Activated B cell treated with CpG ODN at 0.5 μM for 24 hours (primary cell): ENCODE measurements around the gene CDK19. TPM values are rescaled to one million over a fixed set of nuclear protein-coding genes. Genes with fewer than 3 reads are reported as not detected.
A peak's percentile ranks its signal among the peaks of the same experiment; 100 is the strongest.

ENCODE experiments used
- ATAC-seq: fragments of 200-7000 bp; cut with Tn5 transposase; one replicate; pipeline ENCODE4 v1.10.0; 2021; ENCODE audit warnings: low read depth, mild to moderate bottlenecking, moderate library complexity
- CTCF ChIA-PET: fragments of 350-600 bp; sonication (Branson Sonifier 250); formaldehyde crosslinking; loops from one replicate; lab custom pipeline; 2021; ENCODE audit warnings: antibody characterized with exemption; lab: Charles Lee
- POLR2A ChIA-PET: fragments of 350-600 bp; sonication (Branson Sonifier 250); formaldehyde crosslinking; loops from one replicate; lab custom pipeline; 2021; ENCODE audit warnings: antibody characterized with exemption; lab: Charles Lee
- DNase-seq: peaks from one replicate; pipeline ENCODE4 v3.0.0; 2022
- H3K27ac Mint-ChIP-seq: one replicate; pipeline ENCODE4 v1.8.0; 2020; ENCODE audit warnings: mixed read lengths
- H3K27me3 Mint-ChIP-seq: one replicate; pipeline ENCODE4 v1.8.0; 2021; ENCODE audit warnings: mixed read lengths
- H3K36me3 Mint-ChIP-seq: one replicate; pipeline ENCODE4 v1.8.0; 2021; ENCODE audit warnings: low read depth, mixed read lengths
- H3K4me1 Mint-ChIP-seq: one replicate; pipeline ENCODE4 v1.8.0; 2021; ENCODE audit warnings: mixed read lengths
- H3K4me3 Mint-ChIP-seq: one replicate; pipeline ENCODE4 v1.8.0; 2020; ENCODE audit warnings: mild to moderate bottlenecking, mixed read lengths
- H3K9me3 Mint-ChIP-seq: one replicate; pipeline ENCODE4 v1.8.0; 2020; ENCODE audit warnings: mixed read lengths
- CTCF ChIP-seq: fragments of 200-600 bp; IDR thresholded peaks from one replicate; pipeline ENCODE4 v1.8.0; 2022; ENCODE audit warnings: antibody characterized with exemption, mild to moderate bottlenecking
- intact Hi-C: fragments of 100-400 bp; cut with micrococcal nuclease; formaldehyde crosslinking; loops from one replicate; pipeline ENCODE4 v1.15.1; 2024
- total RNA-seq: library from RNA; stranded (reverse); gene quantifications from 2 replicates; pipeline ENCODE4 v1.2.3, GENCODE V29; 2022

The CDK19 gene
- total RNA-seq, 1 donor from 2014 or later = 31.1 TPM

DNA sequence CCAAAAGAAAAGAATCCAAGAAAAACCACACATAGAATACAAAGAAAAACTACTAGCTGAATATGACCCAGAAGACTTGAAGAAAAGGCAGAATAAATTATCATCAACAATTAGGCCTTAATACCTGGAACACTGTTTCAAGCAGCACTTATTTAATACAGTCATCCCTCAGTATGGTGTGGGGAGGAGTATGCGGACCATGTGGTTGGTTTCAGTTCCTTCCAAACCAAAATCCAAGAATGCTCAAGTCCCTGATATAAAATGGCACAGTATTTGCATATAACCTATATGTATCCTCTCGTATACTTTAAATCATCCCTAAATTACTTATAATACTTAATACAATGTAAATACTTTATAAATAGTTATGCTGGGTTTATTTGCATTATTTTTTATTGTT is 16.1 kb downstream of the CDK19 start:
- ATAC-seq = peak; percentile 70
- no peaks in the 10 kb centered on the region for H3K27me3 Mint-ChIP-seq
- POLR2A ChIA-PET = interaction anchor here (0.6 to 1.8 kb wide), 4 partner anchors 11 to 17 kb away, joined by 3 to 10 read pairs (median 4); partner anchors contain the start of gene CDK19
- intact Hi-C loops = loop anchor here (2.0 kb wide), 2 partner anchors 14 to 16 kb away; partner anchors contain the start of gene CDK19
- no peak for TF ChIP-seq CTCF
- no peaks in the 10 kb centered on the region for H3K36me3 Mint-ChIP-seq
- CTCF ChIA-PET = interaction anchor here (0.7 kb wide), 1 partner anchor 16 kb away, joined by 3 read pairs; no protein-coding TSS in a partner anchor
- H3K27ac Mint-ChIP-seq = peak overlapping the region; percentile 30
- peaks cover 5% of the 10 kb centered on the region for H3K9me3 Mint-ChIP-seq
- DNase-seq = no peak
- peak overlapping the region; percentile 53 for H3K4me3 Mint-ChIP-seq
- peaks cover 45% of the 10 kb centered on the region for H3K4me1 Mint-ChIP-seq

DNA sequence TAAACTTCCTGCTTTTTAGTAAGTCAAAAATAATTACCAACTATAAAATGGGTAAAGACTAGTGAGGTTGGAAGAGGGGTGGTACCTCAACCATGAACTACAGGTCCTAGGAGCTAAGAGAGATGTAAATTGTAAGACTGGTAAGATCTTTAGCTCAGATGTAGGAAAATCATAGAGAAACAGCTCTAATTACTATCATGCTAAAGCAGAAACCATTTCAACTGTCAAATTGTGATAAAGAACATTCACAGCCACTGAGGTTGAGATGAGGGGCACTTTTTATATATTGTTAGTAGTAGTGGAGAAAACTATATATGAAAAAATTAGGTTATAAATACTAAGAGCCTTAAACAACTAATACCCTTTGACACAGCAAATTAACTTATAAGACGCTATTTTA is 20.0 kb downstream of the CDK19 start:
- intact Hi-C loops = no loop called here
- Mint-ChIP-seq H3K27ac (no peak overlapping the region), H3K9me3 (no peaks in the 10 kb centered on the region), H3K27me3 (no peaks in the 10 kb centered on the region), H3K4me3 (no peak overlapping the region), H3K4me1 (peaks cover 29% of the 10 kb centered on the region), H3K36me3 (peaks cover 7% of the 10 kb centered on the region)
- POLR2A ChIA-PET = interaction anchor here (0.7 to 1.5 kb wide), 2 partner anchors 19 kb away, joined by 3 to 8 read pairs; partner anchors contain the start of gene CDK19
- no peak for ATAC-seq
- CTCF ChIA-PET = no interaction called here
- DNase-seq = no peak
- TF ChIP-seq CTCF = no peak

GRCh38 chr6:110786696-110787095 is 28.6 kb downstream of the CDK19 start:
- peaks cover 29% of the 10 kb centered on the region for H3K4me1 Mint-ChIP-seq
- POLR2A ChIA-PET = no interaction called here
- H3K4me3 Mint-ChIP-seq = no peak overlapping the region
- CTCF ChIA-PET = no interaction called here
- no peak overlapping the region for H3K27ac Mint-ChIP-seq
- H3K36me3 Mint-ChIP-seq = peaks cover 7% of the 10 kb centered on the region
- no peak for TF ChIP-seq CTCF
- DNase-seq (no peak), ATAC-seq (no peak)
- intact Hi-C loops = no loop called here
- peaks cover 3% of the 10 kb centered on the region for H3K9me3 Mint-ChIP-seq
- H3K27me3 Mint-ChIP-seq = no peaks in the 10 kb centered on the region

DNA sequence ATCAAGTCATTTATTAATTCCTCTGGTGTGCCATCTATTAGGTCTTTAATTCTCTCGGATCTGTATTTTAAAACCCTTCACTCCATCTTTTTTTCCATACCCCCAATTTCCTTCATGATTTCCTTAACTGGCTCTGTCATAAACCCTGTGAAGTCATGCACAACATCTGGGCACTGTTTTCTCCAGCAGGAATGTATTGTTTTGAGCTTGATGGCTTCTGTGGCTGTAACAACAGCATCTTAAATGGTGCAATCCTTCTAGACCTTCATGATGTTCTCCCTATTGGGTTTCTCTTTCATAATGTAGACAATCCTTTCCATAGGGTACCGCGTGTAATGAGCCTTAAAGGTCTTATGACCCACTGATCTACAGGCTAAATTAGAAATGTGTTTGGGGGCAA is 29.0 kb downstream of the CDK19 start:
- ChIA-PET CTCF (no interaction called here), POLR2A (no interaction called here)
- Mint-ChIP-seq H3K36me3 (peaks cover 7% of the 10 kb centered on the region), H3K4me1 (peaks cover 33% of the 10 kb centered on the region), H3K27me3 (no peaks in the 10 kb centered on the region), H3K4me3 (no peak overlapping the region), H3K9me3 (peaks cover 3% of the 10 kb centered on the region), H3K27ac (no peak overlapping the region)
- TF ChIP-seq CTCF = no peak
- ATAC-seq (no peak), DNase-seq (no peak)
- intact Hi-C loops = no loop called here

GRCh38 chr6:110784610-110784979 is 30.7 kb downstream of the CDK19 start:
- Mint-ChIP-seq H3K4me3 (no peak overlapping the region), H3K27me3 (no peaks in the 10 kb centered on the region), H3K36me3 (peaks cover 7% of the 10 kb centered on the region), H3K4me1 (peaks cover 38% of the 10 kb centered on the region), H3K9me3 (peaks cover 6% of the 10 kb centered on the region), H3K27ac (peak overlapping the region; percentile 61)
- POLR2A ChIA-PET = interaction anchor here (0.7 to 2.1 kb wide), 3 partner anchors 27 to 92 kb away, joined by 3 to 12 read pairs (median 3); partner anchors contain the start of gene AMD1
- no peak for ATAC-seq
- DNase-seq = no peak
- no peak for TF ChIP-seq CTCF
- CTCF ChIA-PET = no interaction called here
- intact Hi-C loops = loop anchor here (1.0 to 2.0 kb wide), 3 partner anchors 14 to 92 kb away; partner anchors contain the start of gene CDK19
